Measurements from ENCODE around the gene TPO. TPM values are rescaled to one million over a fixed set of nuclear protein-coding genes. Genes with fewer than 3 reads are reported as not detected.

TPO gene
- total RNA-seq, 2 experiments from 2014 or later: 0.18 TPM; not detected in 1

DNA sequence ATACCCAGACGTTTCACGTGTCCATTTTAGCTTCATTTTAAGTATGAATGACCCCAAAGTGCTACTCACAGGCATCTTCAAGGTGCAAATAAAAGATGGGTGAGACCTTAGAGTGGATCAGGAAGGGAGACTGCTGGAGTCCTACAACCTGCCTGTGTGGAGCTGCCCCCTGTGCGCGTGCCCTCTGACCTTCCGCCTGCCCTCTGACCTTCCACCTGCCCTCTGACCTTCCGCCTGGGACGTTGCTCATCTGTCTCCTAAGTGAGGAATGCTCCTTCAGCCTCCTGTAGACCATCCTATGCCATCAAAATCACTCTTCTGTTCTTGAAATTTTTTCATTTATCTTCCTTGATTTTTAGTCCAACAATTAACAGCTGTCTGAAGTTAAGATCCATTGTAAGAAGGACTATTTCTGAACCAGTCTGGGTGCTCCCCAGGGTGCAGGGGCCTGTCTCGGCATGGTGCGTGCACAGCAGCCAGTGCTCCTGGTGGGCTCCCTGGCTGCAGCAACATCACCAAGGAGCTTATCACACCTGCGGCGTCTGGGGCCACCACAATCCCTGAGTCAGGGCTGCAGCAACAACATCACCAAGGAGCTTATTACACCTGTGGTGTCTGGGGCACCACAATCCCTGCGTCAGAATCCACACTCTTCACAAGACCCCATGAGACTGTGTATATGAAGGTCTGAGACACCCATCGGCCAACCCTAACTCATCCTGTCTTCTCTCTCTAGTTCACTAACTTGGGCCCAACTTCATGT, 86.0 kb downstream of the TPO start:
- H3K36me3 Mint-ChIP-seq: no peaks in the 10 kb centered on the region
- H3K4me1 Mint-ChIP-seq: no peaks in the 10 kb centered on the region
- no peaks in the 10 kb centered on the region for H3K9me3 Mint-ChIP-seq (ENCODE audit: low read depth)
- ATAC-seq (no peak), DNase-seq (no peak)
- no peak overlapping the region for H3K4me3 Mint-ChIP-seq
- CTCF ChIA-PET: no interaction called here
- no peaks in the 10 kb centered on the region for H3K27me3 Mint-ChIP-seq
- H3K27ac Mint-ChIP-seq: no peak overlapping the region

DNA sequence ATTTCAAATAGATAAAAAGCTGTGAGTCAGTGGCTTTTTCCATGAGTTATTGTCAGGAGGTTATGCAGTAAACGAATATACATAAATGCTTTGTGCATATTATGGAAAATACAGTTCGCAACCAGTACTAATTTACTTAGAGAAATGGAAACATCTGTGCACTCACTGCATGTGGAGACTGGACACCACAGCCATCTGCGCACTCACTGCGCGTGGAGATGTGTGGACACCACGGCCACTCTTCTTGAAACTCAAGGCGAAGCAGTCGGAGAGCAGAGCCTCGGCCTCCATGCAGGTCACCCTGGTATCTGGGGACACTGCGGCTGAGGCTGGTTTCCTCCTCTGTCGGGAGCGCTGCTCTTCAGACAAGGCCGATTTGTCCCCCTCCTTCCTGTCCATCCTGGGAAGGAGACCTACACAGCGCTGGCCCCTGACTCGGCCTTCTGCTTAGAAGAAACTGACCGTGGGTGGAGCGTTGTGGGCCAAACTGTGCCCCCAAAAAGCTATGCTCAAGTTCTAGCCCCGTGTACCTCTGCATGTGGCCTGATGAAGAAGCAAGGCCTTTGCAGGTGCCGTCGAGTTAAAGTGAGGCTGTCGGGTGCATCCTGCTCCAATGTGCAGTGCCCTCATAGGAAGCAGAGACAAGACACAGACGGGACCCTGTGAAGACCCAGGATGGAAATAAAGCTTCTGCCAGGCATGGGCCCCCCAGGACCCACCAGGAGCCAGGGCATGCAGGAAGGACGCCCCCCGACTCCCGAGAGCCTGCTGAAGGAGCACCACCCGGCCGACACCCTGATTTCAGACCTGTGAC, 88.0 kb downstream of the TPO start:
- DNase-seq: no peak
- H3K27me3 Mint-ChIP-seq: no peaks in the 10 kb centered on the region
- no peaks in the 10 kb centered on the region for H3K36me3 Mint-ChIP-seq
- H3K4me1 Mint-ChIP-seq: no peaks in the 10 kb centered on the region
- no peak overlapping the region for H3K27ac Mint-ChIP-seq
- ATAC-seq: no peak
- CTCF ChIA-PET: no interaction called here
- no peak overlapping the region for H3K4me3 Mint-ChIP-seq
- no peaks in the 10 kb centered on the region for H3K9me3 Mint-ChIP-seq (ENCODE audit: low read depth)

DNA sequence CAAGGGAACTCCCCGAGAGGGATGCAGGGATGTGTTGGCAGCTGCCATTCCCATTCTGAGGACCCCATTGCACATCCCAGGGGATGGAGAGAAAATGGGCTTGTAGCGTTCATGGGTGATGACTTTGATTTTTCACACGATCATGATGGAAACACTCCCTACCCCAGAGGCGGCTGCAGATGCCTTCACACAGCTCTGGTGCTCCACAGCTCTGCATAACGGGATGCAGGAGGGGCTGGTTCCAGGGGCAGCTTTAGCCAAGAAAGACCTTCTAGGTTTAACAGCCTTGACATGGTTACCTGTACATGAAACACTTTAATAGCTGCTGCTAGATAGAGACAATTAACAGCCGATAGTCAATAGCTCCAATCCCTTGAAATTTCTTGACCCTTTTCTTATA, 88.7 kb downstream of the TPO start:
- Mint-ChIP-seq H3K27me3 (no peaks in the 10 kb centered on the region), H3K4me1 (no peaks in the 10 kb centered on the region), H3K4me3 (no peak overlapping the region), H3K36me3 (no peaks in the 10 kb centered on the region), H3K27ac (no peak overlapping the region), H3K9me3 (ENCODE audit: low read depth) (no peaks in the 10 kb centered on the region)
- CTCF ChIA-PET: no interaction called here
- ATAC-seq (no peak), DNase-seq (no peak)

DNA sequence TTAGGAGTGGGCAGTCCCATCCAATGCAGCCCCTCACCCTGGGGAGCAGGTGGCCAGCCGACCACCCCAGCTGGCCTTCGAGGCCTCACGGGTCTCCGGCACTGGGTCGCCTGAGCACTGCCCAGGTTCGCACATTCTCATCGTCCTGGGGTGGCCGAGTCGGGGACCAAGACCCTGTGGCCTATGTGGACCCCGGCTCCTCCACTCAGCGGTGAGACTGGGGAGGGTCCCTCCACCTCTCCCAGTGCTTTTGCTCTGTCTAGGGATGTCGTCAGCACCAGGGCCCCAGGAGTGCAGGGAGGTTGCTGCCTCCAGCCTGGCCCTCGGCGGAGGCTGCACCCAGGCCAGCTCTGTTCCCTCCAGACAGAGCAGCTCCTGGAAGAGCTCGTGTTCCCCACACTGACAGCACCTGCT, 89.6 kb downstream of the TPO start:
- no peak overlapping the region for H3K4me3 Mint-ChIP-seq
- no peaks in the 10 kb centered on the region for H3K36me3 Mint-ChIP-seq
- CTCF ChIA-PET: no interaction called here
- no peak for DNase-seq
- H3K27ac Mint-ChIP-seq: no peak overlapping the region
- H3K9me3 Mint-ChIP-seq (ENCODE audit: low read depth): no peaks in the 10 kb centered on the region
- no peaks in the 10 kb centered on the region for H3K27me3 Mint-ChIP-seq
- H3K4me1 Mint-ChIP-seq: no peaks in the 10 kb centered on the region
- ATAC-seq: no peak

GRCh38 chr2:1503471-1504310, 90.4 kb downstream of the TPO start:
- no peaks in the 10 kb centered on the region for H3K36me3 Mint-ChIP-seq
- no peaks in the 10 kb centered on the region for H3K4me1 Mint-ChIP-seq
- CTCF ChIA-PET: no interaction called here
- no peak overlapping the region for H3K4me3 Mint-ChIP-seq
- H3K9me3 Mint-ChIP-seq (ENCODE audit: low read depth): no peaks in the 10 kb centered on the region
- no peak overlapping the region for H3K27ac Mint-ChIP-seq
- no peak for DNase-seq
- ATAC-seq: no peak
- no peaks in the 10 kb centered on the region for H3K27me3 Mint-ChIP-seq

- CTCF ChIA-PET: no interaction called here
- Mint-ChIP-seq H3K36me3 (peaks cover 4% of the 10 kb centered on the region), H3K4me1 (peaks cover 6% of the 10 kb centered on the region), H3K27me3 (no peaks in the 10 kb centered on the region), H3K9me3 (ENCODE audit: low read depth) (no peaks in the 10 kb centered on the region), H3K4me3 (no peak overlapping the region), H3K27ac (no peak overlapping the region)
- no peak for DNase-seq
- ATAC-seq: no peak
Measured at GRCh38 chr2:1504311-1504750, 91.1 kb downstream of the TPO start.

GRCh38 chr2:1505031-1505441, 91.8 kb downstream of the TPO start:
- no peak for DNase-seq
- no peak overlapping the region for H3K4me3 Mint-ChIP-seq
- no peak for ATAC-seq
- peaks cover 4% of the 10 kb centered on the region for H3K36me3 Mint-ChIP-seq
- no peaks in the 10 kb centered on the region for H3K27me3 Mint-ChIP-seq
- no peaks in the 10 kb centered on the region for H3K9me3 Mint-ChIP-seq (ENCODE audit: low read depth)
- CTCF ChIA-PET: no interaction called here
- peaks cover 13% of the 10 kb centered on the region for H3K4me1 Mint-ChIP-seq
- H3K27ac Mint-ChIP-seq: no peak overlapping the region

DNA sequence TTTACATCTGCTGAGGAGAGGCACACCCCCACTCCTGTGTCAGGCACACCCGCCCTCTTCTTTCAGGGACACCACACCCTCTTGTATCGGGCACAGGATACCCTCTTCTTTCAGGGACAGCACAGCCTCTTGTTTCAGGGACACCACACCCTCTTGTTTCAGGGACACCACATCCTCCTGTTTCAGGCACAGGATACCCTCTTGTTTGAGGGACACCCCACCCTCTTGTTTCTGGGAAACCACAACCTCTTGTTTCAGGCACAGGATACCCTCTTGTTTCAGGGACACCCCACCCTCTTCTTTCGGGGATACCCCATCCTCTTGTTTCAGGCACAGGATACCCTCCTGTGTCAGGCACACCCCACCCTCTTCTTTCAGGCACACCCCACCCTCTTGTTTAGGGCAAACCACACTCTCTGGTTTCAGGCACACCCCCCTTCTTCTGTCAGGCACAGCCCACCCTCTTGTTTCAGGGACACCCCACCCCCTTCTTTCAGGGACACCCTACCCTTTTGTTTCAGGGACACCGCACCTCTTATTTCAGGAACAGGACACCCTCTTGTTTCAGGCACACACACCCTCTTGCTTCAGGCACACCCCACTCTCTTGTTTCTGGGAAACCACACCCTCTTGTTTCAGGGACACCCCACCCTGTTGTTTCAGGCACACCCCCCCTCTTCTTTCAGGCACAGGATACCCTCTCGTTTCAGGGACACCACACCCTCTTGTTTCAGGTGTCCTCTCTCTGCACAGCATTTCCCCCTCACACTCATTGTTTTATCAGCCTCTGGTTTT, 96.2 kb downstream of the TPO start:
- Mint-ChIP-seq H3K27me3 (no peaks in the 10 kb centered on the region), H3K4me1 (peaks cover 22% of the 10 kb centered on the region), H3K27ac (peak overlapping the region; percentile 91), H3K9me3 (ENCODE audit: low read depth) (no peaks in the 10 kb centered on the region), H3K36me3 (peaks cover 4% of the 10 kb centered on the region), H3K4me3 (peak overlapping the region; percentile 12)
- CTCF ChIA-PET: no interaction called here
- DNase-seq (peak; percentile 71), ATAC-seq (peak; percentile 92)

DNA sequence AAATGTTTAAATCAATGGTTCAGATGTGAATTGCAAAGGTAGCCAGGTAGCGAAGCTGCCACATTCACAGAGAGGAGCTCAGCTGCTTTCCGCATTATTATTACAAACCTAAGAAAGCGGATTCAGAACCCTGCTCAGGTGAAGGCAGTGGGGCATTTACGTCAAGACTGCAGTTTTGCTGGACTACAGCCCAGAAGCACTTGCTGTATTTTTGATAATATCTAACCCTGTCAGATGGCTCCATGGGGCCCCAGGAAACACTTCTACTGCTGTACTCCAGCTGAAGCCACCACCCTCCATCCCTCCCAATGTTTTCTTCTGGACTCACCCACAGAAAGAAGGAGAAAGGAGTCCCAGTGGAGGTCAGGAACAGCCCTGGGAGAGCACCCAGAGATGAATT, 96.9 kb downstream of the TPO start:
- no peaks in the 10 kb centered on the region for H3K27me3 Mint-ChIP-seq
- no peaks in the 10 kb centered on the region for H3K9me3 Mint-ChIP-seq (ENCODE audit: low read depth)
- no peak overlapping the region for H3K4me3 Mint-ChIP-seq
- ATAC-seq: no peak
- no peak for DNase-seq
- peaks cover 4% of the 10 kb centered on the region for H3K36me3 Mint-ChIP-seq
- peak overlapping the region; percentile 91 for H3K27ac Mint-ChIP-seq
- CTCF ChIA-PET: no interaction called here
- peaks cover 22% of the 10 kb centered on the region for H3K4me1 Mint-ChIP-seq

GRCh38 chr2:1511455-1511854, 98.2 kb downstream of the TPO start:
- no peak overlapping the region for H3K27ac Mint-ChIP-seq
- no peak for DNase-seq
- no peaks in the 10 kb centered on the region for H3K9me3 Mint-ChIP-seq (ENCODE audit: low read depth)
- no peak overlapping the region for H3K4me3 Mint-ChIP-seq
- ATAC-seq: no peak
- H3K27me3 Mint-ChIP-seq: no peaks in the 10 kb centered on the region
- H3K36me3 Mint-ChIP-seq: peaks cover 4% of the 10 kb centered on the region
- peaks cover 22% of the 10 kb centered on the region for H3K4me1 Mint-ChIP-seq
- CTCF ChIA-PET: no interaction called here

GRCh38 chr2:1512321-1513289, 99.3 kb downstream of the TPO start:
- no peaks in the 10 kb centered on the region for H3K27me3 Mint-ChIP-seq
- peaks cover 4% of the 10 kb centered on the region for H3K36me3 Mint-ChIP-seq
- H3K9me3 Mint-ChIP-seq (ENCODE audit: low read depth): no peaks in the 10 kb centered on the region
- CTCF ChIA-PET: no interaction called here
- no peak overlapping the region for H3K4me3 Mint-ChIP-seq
- peaks cover 22% of the 10 kb centered on the region for H3K4me1 Mint-ChIP-seq
- no peak for DNase-seq
- ATAC-seq: no peak
- no peak overlapping the region for H3K27ac Mint-ChIP-seq

DNA sequence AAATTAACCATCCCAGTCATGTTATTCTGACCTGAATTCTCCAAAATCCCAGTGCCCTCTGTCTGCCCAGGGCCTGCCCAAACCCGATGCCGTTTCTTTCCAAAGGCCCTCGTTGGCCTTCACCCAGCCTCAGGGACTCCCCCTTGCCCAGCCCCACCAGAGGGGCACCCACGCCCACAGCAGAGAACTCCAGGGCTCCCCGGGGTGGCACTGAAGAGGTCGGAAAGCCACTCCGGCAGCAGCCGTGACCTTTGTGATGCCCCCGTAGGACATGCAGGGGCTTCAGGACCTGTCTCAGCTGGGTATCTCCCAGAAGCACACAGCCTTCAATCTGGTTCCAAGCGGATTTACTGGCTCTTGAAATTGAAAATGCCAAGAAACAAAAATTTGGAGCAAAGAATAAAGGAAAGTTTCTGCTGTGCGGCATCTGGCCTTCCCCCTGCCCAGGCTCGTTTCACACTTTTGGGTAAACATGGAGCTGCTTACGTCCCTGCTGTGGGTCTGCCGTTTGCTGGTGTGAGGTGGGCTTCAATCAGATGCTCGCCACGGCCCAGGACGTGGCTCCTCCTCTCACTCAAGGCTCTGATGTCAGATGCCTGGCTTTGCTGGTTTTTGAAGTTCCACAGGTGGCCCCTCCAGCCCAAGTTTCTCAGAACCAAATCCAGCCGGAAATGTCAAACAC, 101.3 kb downstream of the TPO start:
- peaks cover 29% of the 10 kb centered on the region for H3K4me1 Mint-ChIP-seq
- ATAC-seq (no peak), DNase-seq (no peak)
- no peak overlapping the region for H3K27ac Mint-ChIP-seq
- no peaks in the 10 kb centered on the region for H3K9me3 Mint-ChIP-seq (ENCODE audit: low read depth)
- H3K27me3 Mint-ChIP-seq: no peaks in the 10 kb centered on the region
- no peaks in the 10 kb centered on the region for H3K36me3 Mint-ChIP-seq
- CTCF ChIA-PET: no interaction called here
- no peak overlapping the region for H3K4me3 Mint-ChIP-seq
